Parietal lobe (tissue), 2 donors: Measurements from ENCODE around the gene NUBPL. TPM values are rescaled to one million over a fixed set of nuclear protein-coding genes. Genes with fewer than 3 reads are reported as not detected.

Source experiments
- small RNA-seq: library from RNA; depleted of rRNA; stranded (forward); fragments of <200 nt; gene quantifications from one replicate; pipeline ENCODE3, GENCODE V24; 2014; ENCODE audit warnings: low replicate concordance
- total RNA-seq: library from RNA; depleted of rRNA; stranded (reverse); fragments of >200 nt; gene quantifications from one replicate; pipeline ENCODE4 v1.2.3, GENCODE V29; 2014

NUBPL gene
- 23.5 TPM for total RNA-seq

GRCh38 chr14:31561155-31561846 is at the start of gene NUBPL:
Gene NUBPL (plus strand): TSS chr14:31561404. CDS start chr14:31561440, 36 bp downstream.

Small RNA genes lying within 50 kb of the gene (small RNA-seq; reads per million reads assigned to genes)
- gene RNU6-455P: not detected
- gene RNU6-602P: not detected

Other genes with a start within 250 kb of the NUBPL start
- 38.2 TPM for gene HEATR5A, start 140.9 kb upstream of the NUBPL start, total RNA-seq
- 51.6 TPM for gene DTD2, start 103.9 kb upstream of the NUBPL start, total RNA-seq
- gene GPR33, start 73.4 kb upstream of the NUBPL start, total RNA-seq: not detected